Measurements from ENCODE around the gene MEGF6. TPM values are rescaled to one million over a fixed set of nuclear protein-coding genes. Genes with fewer than 3 reads are reported as not detected.

Gene MEGF6
- total RNA-seq, 2 experiments from 2014 or later: 2.0 to 2.5 TPM

DNA sequence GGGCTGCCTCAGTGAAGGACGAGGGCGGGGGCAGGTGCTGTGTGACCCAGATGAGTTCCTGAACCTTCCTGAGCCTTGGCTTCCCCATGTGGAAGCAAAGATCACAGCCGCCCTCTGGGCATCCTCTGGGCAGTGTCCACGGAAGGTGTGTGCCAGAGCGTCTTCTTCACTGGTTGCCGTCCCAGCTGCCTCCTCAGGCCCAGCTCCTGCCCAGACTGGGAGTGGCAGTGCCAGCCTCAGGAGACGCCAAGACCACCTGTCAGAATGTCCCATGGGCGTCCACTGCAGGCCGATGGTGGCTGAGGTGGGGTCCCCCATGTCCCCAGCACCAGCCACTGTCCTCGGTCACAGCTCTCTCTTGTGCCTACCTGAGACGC lies 146.7 kb downstream of the MEGF6 start:
- TF ChIP-seq, protein P1, sequence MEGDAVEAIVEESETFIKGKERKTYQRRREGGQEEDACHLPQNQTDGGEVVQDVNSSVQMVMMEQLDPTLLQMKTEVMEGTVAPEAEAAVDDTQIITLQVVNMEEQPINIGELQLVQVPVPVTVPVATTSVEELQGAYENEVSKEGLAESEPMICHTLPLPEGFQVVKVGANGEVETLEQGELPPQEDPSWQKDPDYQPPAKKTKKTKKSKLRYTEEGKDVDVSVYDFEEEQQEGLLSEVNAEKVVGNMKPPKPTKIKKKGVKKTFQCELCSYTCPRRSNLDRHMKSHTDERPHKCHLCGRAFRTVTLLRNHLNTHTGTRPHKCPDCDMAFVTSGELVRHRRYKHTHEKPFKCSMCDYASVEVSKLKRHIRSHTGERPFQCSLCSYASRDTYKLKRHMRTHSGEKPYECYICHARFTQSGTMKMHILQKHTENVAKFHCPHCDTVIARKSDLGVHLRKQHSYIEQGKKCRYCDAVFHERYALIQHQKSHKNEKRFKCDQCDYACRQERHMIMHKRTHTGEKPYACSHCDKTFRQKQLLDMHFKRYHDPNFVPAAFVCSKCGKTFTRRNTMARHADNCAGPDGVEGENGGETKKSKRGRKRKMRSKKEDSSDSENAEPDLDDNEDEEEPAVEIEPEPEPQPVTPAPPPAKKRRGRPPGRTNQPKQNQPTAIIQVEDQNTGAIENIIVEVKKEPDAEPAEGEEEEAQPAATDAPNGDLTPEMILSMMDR (IDR thresholded peaks at IDR 0.05): no peak
- no peaks in the 10 kb centered on the region for H3K36me3 Mint-ChIP-seq (ENCODE audit: low read depth)
- H3K27ac Mint-ChIP-seq: no peak overlapping the region
- H3K27me3 Mint-ChIP-seq: no peaks in the 10 kb centered on the region
- H3K4me3 Mint-ChIP-seq: no peak overlapping the region
- H3K4me1 Mint-ChIP-seq (ENCODE audit: low read depth): no peaks in the 10 kb centered on the region
- intact Hi-C loops (cut with micrococcal nuclease): no loop called here
- ChIA-PET POLR2A (no interaction called here), CTCF (interaction anchor here (2.6 kb wide), 1 partner anchor 12 kb away, joined by 15 read pairs; no protein-coding TSS in a partner anchor)
- no peak for ATAC-seq
- H3K9me3 Mint-ChIP-seq: no peaks in the 10 kb centered on the region
- no peak for DNase-seq

DNA sequence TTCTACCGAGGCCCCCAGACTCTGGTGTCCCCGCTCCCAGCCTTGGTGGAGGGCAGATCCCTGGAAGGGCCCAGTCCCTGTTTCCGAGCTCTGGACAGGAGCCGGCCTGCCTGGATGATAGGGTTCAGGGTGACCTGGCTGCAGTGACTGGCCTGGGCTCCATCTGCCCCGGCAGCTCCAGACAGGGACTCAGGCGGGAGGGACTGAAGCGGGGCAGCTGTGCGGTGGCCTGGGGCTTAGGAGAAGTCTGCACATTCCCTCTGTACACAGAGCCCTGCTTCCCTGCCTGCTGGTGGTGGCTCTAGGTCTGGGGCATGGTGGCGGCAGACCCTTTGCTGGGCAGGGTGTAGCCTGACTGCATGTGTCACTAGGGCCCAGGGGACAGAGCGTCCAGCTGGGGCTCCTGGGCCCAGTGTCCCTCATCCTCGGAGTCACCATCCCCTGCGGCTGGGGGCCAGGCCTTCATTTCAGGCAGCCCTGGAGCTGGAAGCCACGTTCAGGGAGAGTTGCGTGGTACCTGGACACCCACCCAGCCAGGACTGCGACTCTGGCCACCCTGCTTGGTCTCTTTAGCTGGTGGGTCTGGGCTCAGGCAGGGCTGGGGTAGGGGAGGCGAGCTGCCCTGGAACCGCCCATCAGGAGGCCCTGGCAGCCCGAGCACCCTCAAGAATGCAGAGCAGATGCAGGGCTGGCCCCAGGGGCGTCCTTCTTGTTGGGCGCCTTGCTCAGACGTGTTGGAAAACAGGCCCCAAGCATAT lies 147.2 kb downstream of the MEGF6 start:
- ChIA-PET CTCF (interaction anchor here (2.6 kb wide), 1 partner anchor 11 kb away, joined by 15 read pairs; no protein-coding TSS in a partner anchor), POLR2A (no interaction called here)
- intact Hi-C loops (cut with micrococcal nuclease): no loop called here
- TF ChIP-seq, protein P1 (IDR thresholded peaks at IDR 0.05): no peak
- no peaks in the 10 kb centered on the region for H3K36me3 Mint-ChIP-seq (ENCODE audit: low read depth)
- no peaks in the 10 kb centered on the region for H3K9me3 Mint-ChIP-seq
- no peak for DNase-seq
- no peak overlapping the region for H3K27ac Mint-ChIP-seq
- no peaks in the 10 kb centered on the region for H3K4me1 Mint-ChIP-seq (ENCODE audit: low read depth)
- no peaks in the 10 kb centered on the region for H3K27me3 Mint-ChIP-seq
- ATAC-seq: no peak
- no peak overlapping the region for H3K4me3 Mint-ChIP-seq

DNA sequence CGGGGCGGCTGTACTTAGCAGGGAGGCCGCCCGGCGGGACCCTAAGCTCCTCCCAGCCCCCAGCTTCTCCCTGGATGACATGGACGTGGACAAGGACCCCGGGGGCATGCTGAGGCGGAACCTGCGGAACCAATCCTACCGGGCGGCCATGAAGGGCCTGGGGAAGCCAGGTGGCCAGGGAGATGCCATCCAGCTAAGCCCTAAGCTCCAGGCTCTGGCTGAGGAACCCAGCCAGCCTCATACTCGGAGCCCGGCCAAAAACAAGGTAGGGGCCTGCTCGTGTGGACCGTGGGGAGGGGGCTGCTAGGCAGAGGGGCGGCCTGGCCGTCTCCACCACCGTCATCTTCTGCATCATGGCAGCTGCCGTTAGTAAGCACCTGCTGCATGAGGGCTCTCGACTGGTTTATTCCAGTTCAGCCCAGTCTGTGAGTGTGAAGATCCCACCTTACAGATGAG lies 147.9 kb downstream of the MEGF6 start:
- H3K36me3 Mint-ChIP-seq (ENCODE audit: low read depth): no peaks in the 10 kb centered on the region
- ATAC-seq (no peak), DNase-seq (no peak)
- POLR2A ChIA-PET: no interaction called here
- no peaks in the 10 kb centered on the region for H3K4me1 Mint-ChIP-seq (ENCODE audit: low read depth)
- no peaks in the 10 kb centered on the region for H3K27me3 Mint-ChIP-seq
- H3K9me3 Mint-ChIP-seq: no peaks in the 10 kb centered on the region
- no peak overlapping the region for H3K27ac Mint-ChIP-seq
- no peak overlapping the region for H3K4me3 Mint-ChIP-seq
- TF ChIP-seq, protein P1 (IDR thresholded peaks at IDR 0.05): no peak
- intact Hi-C loops (cut with micrococcal nuclease): no loop called here
- CTCF ChIA-PET: interaction anchor here (2.6 kb wide), 1 partner anchor 10 kb away, joined by 15 read pairs; no protein-coding TSS in a partner anchor

DNA sequence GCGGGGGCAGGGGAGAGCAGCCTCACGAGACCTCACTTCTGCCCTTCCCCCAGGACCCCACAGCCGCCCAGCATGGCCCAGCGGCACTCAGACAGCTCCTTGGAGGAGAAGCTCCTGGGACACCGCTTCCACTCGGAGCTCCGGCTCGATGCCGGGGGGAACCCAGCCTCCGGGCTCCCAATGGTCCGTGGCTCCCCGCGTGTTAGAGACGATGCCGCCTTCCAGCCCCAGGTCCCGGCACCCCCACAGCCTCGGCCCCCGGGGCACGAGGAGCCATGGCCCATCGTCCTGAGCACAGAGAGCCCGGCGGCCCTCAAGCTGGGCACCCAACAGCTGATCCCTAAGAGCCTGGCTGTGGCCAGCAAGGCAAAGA lies 148.3 kb downstream of the MEGF6 start:
- no peaks in the 10 kb centered on the region for H3K36me3 Mint-ChIP-seq (ENCODE audit: low read depth)
- ATAC-seq (no peak), DNase-seq (no peak)
- ChIA-PET CTCF (interaction anchor here (2.6 kb wide), 1 partner anchor 10 kb away, joined by 15 read pairs; no protein-coding TSS in a partner anchor), POLR2A (no interaction called here)
- TF ChIP-seq, protein P1 (IDR thresholded peaks at IDR 0.05): no peak
- no peaks in the 10 kb centered on the region for H3K4me1 Mint-ChIP-seq (ENCODE audit: low read depth)
- no peak overlapping the region for H3K27ac Mint-ChIP-seq
- intact Hi-C loops (cut with micrococcal nuclease): no loop called here
- no peaks in the 10 kb centered on the region for H3K9me3 Mint-ChIP-seq
- H3K4me3 Mint-ChIP-seq: no peak overlapping the region
- H3K27me3 Mint-ChIP-seq: no peaks in the 10 kb centered on the region

DNA sequence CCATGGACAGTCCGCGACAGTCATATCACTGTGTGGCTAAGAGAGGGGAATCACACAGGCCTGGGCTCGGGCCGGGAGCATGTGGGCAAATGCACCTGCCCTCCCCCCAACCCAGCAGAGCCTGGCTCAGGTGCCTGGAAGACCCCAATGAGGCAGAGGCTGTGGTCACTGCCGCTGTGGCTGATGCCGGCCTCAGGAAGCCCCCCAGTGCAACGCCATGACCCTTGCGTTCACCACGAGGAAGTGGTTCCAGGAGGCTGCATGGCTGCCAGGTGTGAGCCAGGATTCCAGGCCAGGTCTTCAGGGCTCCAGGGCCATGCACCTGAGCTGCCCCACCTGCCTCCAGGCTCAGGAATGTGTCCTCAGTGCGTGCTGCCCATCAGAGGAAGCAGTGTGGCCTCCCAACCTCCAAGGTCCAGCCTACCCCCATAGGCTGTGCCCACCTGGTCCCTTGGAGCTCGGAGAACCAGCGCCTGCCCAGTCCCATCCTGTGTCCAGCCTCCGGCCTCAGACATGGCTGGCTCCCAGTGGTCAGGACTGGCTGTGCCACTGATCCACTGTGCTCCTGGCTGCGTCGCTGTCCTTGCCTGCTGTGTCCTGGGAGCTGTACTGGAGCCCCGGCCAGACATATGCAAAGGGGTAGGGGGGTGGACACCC lies 148.8 kb downstream of the MEGF6 start:
- Mint-ChIP-seq H3K27me3 (no peaks in the 10 kb centered on the region), H3K4me1 (ENCODE audit: low read depth) (no peaks in the 10 kb centered on the region), H3K27ac (no peak overlapping the region), H3K4me3 (no peak overlapping the region), H3K9me3 (no peaks in the 10 kb centered on the region), H3K36me3 (ENCODE audit: low read depth) (no peaks in the 10 kb centered on the region)
- POLR2A ChIA-PET: no interaction called here
- DNase-seq (no peak), ATAC-seq (no peak)
- TF ChIP-seq, protein P1 (IDR thresholded peaks at IDR 0.05): no peak
- CTCF ChIA-PET: interaction anchor here (1.6 to 2.6 kb wide), 2 partner anchors 10 to 28 kb away, joined by 5 to 15 read pairs; no protein-coding TSS in a partner anchor
- intact Hi-C loops (cut with micrococcal nuclease): no loop called here

Measured in activated CD8-positive, alpha-beta T cell treated with anti-CD3 and anti-CD28 coated beads for 36 hours (primary cell).